IMR-90 (cell line): ENCODE results near the gene ARHGAP10.

Experiments
- BHLHE40 ChIP-seq: fragments of 150-350 bp; IDR thresholded peaks from 2 replicates; pipeline ENCODE4 v1.6.1; 2016; ENCODE audit warnings: mild to moderate bottlenecking, low read depth, low read length
- CEBPB ChIP-seq: IDR thresholded peaks from 2 replicates; pipeline ENCODE4 v1.6.1; 2012; ENCODE audit warnings: low read depth, low read length, improper control_type of control experiment
- CHD1 ChIP-seq: IDR thresholded peaks from 2 replicates; pipeline ENCODE4 v1.6.1; 2012; ENCODE audit warnings: low read depth, low read length, improper control_type of control experiment
- CTCF ChIP-seq: conservative IDR thresholded peaks from 2 replicates; pipeline ENCODE4 v1.5.1; 2012; ENCODE audit warnings: mild to moderate bottlenecking, low read depth, low read length, improper control_type of control experiment
- FOS ChIP-seq: fragments of 150-350 bp; IDR thresholded peaks from 2 replicates; pipeline ENCODE4 v1.6.1; 2016; ENCODE audit warnings: low read depth, low read length
- MAFK ChIP-seq: IDR thresholded peaks from 2 replicates; pipeline ENCODE4 v1.6.1; 2012; ENCODE audit warnings: low read depth, low read length, improper control_type of control experiment
- MXI1 ChIP-seq: IDR thresholded peaks from 2 replicates; pipeline ENCODE4 v1.6.1; 2012; ENCODE audit warnings: low read depth, mild to moderate bottlenecking, low read length, moderate library complexity, borderline replicate concordance
- NFE2L2 ChIP-seq: fragments of 150-350 bp; IDR thresholded peaks from 2 replicates; pipeline ENCODE4 v1.6.1; 2016; ENCODE audit warnings: low read depth, mild to moderate bottlenecking, low read length
- POLR2A ChIP-seq: IDR thresholded peaks from 2 replicates; pipeline ENCODE4 v1.6.1; 2012; ENCODE audit warnings: mild to moderate bottlenecking, low read depth, low read length
- RAD21 ChIP-seq: IDR thresholded peaks from 2 replicates; pipeline ENCODE4 v1.6.1; 2012; ENCODE audit warnings: low read length, improper control_type of control experiment
- RCOR1 ChIP-seq: IDR thresholded peaks from 2 replicates; pipeline ENCODE4 v1.6.1; 2012; ENCODE audit warnings: mild to moderate bottlenecking, low read length, improper control_type of control experiment; ENCODE audit not compliant: insufficient replicate concordance
- RFX5 ChIP-seq: IDR thresholded peaks from 2 replicates; pipeline ENCODE4 v1.8.0; 2012; ENCODE audit warnings: low read depth, mild to moderate bottlenecking, low read length, moderate library complexity
- SMC3 ChIP-seq: fragments of 150-350 bp; IDR thresholded peaks from 2 replicates; pipeline ENCODE4 v1.6.1; 2016; ENCODE audit warnings: low read depth, mild to moderate bottlenecking, antibody characterized with exemption, low read length, moderate library complexity
- USF2 ChIP-seq: fragments of 150-350 bp; IDR thresholded peaks from 2 replicates; pipeline ENCODE4 v1.6.1; 2017; ENCODE audit warnings: mild to moderate bottlenecking, antibody characterized with exemption, low read length, low read depth

DNA sequence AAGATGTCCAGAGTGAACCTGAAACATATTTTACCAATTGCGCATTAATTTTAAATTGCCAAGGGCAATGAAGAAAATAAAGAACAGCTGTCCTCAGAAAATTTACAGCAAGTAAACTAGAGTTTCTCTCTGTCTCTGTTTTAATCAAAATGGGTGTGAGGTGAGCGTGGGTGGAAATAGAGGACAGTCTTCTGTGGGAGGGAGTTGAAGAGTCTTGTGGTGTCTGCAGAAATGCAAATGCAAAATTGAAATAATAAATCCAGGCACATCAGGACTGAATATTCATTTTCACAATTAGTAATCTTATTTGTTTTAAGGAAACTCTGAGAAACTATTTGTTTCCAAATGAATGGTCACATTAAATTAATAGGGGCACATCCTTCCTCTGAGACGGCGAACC lies 192.0 kb downstream of the ARHGAP10 start:
- TF ChIP-seq MAFK (no peak), USF2 (no peak), CTCF (no peak), POLR2A (no peak), RAD21 (no peak), CEBPB (no peak), RCOR1 (no peak), CHD1 (no peak), FOS (no peak), RFX5 (no peak), MXI1 (no peak), SMC3 (no peak), NFE2L2 (no peak), BHLHE40 (no peak)
